Uterus (tissue), 2 donors: ENCODE measurements around the gene COL24A1.

Experiments used
- CTCF ChIP-seq, 4 experiments: fragments of 200-600 bp in 2 of 4; fragments of 450-650 bp in 2 of 4; sonication (generic) in 2 of 4; IDR thresholded peaks; one replicate each; pipeline ENCODE4 v1.5.1; 2016 to 2019; ENCODE audit warnings: antibody characterized with exemption in 4 of 4, mild to moderate bottlenecking in 2 of 4, moderate library complexity in 1 of 4
- POLR2A ChIP-seq, 2 donors: fragments of 450-650 bp; IDR thresholded peaks; one replicate each; pipeline ENCODE4 v1.6.1; 2016; ENCODE audit warnings: antibody characterized with exemption in 2 of 2, mild to moderate bottlenecking in 1 of 2, moderate library complexity in 1 of 2

DNA sequence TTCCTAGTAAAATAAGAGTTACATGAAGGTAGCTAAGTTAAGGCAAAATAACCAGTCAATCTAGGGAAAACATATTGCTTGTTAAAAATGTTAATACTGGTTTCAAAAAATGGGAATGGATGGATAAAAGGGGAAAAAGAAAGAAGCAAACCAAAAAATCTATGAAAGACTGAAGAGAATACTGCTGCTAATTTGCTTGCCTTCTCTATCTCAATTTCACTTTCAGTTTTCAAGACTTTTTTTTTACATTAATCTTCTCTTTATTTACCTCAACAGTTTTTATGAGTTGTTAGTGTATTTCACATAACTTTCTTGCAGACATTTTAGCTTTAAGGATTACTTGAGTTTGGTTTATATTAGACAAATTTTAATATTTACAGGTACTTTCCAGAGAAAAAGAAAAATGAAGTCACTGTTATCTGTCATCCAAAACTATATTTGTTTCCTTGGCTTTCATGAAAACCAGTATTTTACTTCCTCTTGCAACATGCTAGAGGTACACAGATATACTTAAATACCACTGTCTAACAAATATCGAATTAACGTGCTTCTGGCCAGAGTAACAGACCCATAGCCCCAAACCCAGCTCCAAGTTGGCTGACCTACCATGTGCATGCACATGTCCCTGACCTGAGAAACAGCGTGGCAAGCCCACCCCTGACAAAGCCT is 70.7 kb downstream of the COL24A1 start:
- no peak for TF ChIP-seq CTCF (IDR thresholded peaks at IDR 0.05)
- no peak for TF ChIP-seq POLR2A (IDR thresholded peaks at IDR 0.05)
